Activated CD4-positive, alpha-beta T cell treated with anti-CD3 and anti-CD28 coated beads, Interleukin-2, amount 50 U/mL, for 24 hours (primary cell): ENCODE data around the gene SOX30.
"Not testable (repeated sequence)": the region's sequence is repeated elsewhere in the genome, so short reads cannot be mapped to it uniquely, and the experiment has no call there.

ENCODE experiments used
- DNase-seq, 2 donors: peaks; one replicate each; pipeline ENCODE4 v3.0.0-alpha.2; 2020; ENCODE audit warnings: low read depth in 1 of 2, low spot score in 1 of 2

SOX30 gene

DNA sequence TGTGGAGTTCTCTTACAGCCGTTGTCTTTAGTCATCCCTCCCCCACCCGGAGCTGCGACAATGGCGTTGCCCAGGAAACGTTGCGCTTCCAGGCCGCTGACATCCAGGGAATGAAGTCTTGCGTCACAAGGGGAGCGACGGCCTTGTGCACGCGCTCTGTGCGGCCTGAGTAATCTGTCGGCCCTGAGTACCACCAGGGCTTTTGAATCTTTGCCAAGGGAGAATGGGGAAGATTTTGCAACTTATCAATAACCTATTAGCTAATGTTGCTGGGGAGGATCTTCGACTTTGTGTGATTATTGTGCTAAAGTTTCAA is at the start of gene SOX30:
Gene SOX30, minus strand, starts transcription at position 62 of the 316 bp plus-strand sequence. CDS start 360 bp downstream, outside the sequence.
- no peak for DNase-seq

DNA sequence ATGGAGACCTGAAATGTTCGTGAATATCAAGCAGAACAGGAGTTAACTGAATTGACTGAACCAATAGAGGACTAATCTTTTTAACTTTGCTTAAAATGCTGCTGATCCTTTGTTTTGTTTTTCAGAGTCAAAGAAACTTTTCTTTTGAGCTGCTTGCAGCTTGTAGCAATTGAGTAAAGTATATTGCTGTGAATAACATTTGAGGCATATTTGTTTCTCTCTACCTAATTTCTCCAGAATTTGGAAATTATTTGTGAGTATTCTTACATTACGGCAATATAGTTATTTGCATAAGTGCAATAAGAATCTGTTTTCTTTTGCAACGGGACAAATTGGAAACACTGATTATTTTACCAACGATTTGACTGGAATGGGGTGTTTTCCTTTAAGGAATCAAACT is 46.4 kb upstream of the SOX30 start:
- not testable (repeated sequence) for DNase-seq

- DNase-seq = not testable (repeated sequence)
Observed at GRCh38 chr5:157696154-157696553, 43.9 kb upstream of the SOX30 start.

DNA sequence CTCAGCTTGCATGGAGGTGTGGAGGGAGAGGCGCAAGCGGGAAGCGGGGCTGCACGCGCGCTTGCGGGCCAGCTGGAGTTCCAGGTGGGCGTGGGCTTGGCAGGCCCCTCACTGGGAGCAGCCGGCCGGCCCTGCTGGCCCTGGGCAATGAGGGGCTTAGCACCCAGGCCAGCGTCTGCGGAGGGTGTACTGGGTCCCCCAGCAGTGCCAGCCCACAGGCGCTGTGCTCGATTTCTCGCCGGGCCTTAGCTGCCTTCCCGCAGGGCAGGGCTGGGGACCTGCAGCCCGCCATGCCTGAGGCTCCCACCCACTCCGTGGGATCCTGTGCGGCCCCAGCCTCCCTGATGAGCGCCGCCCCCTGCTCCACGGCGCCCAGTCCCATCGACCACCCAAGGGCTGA is 41.6 kb upstream of the SOX30 start:
- DNase-seq = not testable (repeated sequence)

DNA sequence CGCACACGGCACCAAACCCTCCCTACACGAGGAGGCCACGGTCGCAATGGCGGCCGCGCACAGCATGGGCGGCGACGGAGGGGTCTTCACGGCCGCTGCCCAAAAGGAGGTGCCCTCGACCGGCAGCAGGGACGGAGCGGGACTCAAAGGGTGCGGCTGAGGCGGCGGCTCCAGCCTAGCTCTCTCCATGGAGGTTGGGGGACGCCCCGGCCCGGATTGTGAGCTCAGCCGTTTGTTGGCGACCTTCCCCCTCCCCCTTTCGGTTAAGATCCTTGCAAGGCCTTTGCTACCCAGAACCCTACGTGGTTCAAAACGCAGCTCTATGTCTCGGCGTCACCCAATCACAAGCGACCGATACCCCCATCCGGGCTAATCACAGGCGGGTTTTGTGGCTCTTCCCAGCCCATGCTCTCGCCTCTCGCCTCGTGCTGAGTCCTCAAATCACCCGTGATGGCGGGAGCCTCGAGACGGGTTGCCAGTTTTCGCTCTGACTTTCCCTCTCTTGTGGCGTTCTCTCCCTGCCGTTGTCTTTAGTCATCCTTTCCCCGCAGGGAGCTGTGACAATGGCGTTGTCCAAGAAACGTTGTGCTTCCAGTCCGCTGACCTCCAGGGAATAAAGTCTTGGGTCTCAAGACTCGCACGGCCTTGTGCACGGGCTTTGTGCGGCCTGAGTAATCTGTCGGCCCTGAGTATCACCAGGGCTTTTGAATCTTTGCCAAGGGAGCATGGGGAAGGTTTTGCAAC is 38.6 kb upstream of the SOX30 start:
- DNase-seq = no peak

DNA sequence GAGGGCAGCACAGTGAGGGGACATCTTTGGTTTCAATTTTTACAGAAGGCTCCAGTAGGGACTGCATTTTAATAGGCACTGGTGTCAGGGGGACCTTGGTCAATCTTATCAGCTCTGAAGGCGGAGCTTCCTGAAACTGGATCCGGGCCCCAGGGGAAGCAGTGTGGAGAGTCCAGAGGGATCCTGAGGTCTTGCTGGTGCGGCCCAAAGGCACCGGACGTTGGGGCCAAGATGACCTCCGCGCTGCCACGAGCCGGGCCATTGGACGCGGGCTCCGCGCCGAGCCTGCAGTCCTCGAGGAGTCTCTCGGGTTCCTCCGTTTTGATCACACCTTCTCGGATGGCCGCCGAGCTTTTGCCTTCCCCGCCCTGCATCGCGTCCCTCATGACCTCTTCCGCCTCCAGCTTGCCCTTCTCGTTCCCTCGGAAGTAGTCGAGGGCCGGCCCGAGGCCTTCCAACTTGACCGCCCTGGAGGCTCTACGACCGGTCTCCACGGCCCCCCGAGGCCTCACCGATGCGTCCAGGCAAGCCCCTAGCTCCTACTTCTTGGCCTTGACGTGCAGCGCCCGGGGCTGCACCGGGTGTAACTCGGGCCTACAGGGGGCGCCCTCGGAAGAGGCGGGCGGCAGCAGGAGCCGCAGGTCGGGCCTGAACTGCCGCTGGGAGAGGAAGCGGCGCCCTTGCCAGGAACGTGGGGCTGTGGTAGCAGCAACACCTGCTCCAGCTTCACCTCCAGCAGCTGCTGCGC is 37.9 kb upstream of the SOX30 start:
- DNase-seq = no peak

DNA sequence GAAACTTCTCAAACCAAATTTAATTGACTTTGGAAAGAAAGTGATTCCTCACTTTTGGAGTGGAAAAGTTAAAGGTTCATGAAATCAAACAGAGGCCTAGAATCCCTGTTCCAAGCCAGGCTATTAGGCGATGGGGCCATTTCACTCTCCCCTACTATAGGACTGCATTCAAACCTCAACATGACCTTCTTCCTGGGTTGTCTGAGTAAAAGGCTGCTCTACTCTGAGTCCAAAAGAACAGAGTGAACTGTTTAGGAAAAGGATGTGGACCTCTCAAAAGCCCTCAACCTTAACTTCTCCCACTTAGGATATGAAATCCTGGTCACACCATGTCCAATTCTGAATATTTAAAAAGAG is 34.9 kb upstream of the SOX30 start:
- DNase-seq = no peak

GRCh38 chr5:157686276-157687197 is 34.3 kb upstream of the SOX30 start:
- not testable (repeated sequence) for DNase-seq

GRCh38 chr5:157682257-157682656 is 30.0 kb upstream of the SOX30 start:
- DNase-seq = no peak

GRCh38 chr5:157681048-157681447 is 28.8 kb upstream of the SOX30 start:
- DNase-seq = no peak

- no peak for DNase-seq
Observed at GRCh38 chr5:157680239-157680638, 28.0 kb upstream of the SOX30 start.

DNA sequence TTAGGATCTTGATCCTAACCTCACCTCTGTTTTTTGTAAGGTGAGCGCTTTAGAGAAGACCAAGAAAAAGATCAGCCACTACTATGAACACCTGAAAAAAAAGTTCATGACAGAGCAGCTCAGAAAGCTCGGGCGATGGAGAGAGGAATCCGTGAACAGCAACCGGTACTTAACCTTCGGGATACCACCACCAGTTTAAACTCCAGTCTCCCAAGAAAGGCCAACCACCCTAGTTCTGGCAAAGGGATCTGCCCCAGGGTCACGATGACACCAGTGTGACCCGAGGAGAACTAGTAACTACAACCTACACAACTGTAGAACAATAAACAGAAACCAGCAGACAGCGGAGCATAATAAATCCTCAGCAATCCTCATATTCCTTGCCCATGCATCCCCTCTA is 27.6 kb upstream of the SOX30 start:
- DNase-seq = no peak

- no peak for DNase-seq
Observed at GRCh38 chr5:157677931-157678330, 25.7 kb upstream of the SOX30 start.

DNA sequence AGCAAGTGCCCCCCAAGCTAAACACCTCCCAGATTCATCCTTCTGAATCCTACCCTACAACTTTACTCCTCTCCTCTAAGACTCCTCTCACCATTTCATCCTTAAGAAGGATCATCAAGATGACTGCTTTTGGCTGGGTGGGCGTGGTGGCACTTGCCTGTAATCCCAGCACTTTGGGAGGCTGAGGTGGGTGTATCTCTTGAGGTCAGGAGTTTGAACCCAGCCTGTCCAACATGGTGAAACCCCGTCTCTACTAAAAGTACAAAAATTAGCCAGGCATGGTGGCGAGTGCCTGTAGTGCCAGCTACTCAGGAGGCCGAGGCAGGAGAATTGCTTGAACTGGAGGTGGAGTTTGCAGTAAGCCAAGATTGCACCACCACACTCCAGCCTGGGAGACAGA is 22.1 kb upstream of the SOX30 start:
- not testable (repeated sequence) for DNase-seq

DNA sequence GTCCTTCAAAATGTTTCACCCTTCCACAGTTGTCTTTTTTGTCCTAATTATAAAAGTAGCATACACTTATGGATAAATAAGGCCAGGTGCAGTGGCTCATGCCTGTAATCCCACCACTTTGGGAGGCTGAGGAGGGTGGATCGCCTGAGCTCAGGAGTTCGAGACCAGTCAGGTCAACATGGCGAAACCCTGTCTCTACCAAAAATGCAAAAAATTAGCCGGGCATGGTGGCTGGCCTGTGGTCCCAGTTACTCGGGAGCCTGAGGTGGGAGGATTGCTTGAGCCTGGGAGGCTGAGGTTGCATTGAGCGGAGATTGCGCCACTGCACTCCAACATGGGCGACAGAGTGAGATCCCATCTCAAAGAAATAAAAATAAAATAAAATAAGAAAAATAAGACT is 20.7 kb upstream of the SOX30 start:
- DNase-seq = no peak

- no peak for DNase-seq
Observed at GRCh38 chr5:157671592-157672330, 19.5 kb upstream of the SOX30 start.

DNA sequence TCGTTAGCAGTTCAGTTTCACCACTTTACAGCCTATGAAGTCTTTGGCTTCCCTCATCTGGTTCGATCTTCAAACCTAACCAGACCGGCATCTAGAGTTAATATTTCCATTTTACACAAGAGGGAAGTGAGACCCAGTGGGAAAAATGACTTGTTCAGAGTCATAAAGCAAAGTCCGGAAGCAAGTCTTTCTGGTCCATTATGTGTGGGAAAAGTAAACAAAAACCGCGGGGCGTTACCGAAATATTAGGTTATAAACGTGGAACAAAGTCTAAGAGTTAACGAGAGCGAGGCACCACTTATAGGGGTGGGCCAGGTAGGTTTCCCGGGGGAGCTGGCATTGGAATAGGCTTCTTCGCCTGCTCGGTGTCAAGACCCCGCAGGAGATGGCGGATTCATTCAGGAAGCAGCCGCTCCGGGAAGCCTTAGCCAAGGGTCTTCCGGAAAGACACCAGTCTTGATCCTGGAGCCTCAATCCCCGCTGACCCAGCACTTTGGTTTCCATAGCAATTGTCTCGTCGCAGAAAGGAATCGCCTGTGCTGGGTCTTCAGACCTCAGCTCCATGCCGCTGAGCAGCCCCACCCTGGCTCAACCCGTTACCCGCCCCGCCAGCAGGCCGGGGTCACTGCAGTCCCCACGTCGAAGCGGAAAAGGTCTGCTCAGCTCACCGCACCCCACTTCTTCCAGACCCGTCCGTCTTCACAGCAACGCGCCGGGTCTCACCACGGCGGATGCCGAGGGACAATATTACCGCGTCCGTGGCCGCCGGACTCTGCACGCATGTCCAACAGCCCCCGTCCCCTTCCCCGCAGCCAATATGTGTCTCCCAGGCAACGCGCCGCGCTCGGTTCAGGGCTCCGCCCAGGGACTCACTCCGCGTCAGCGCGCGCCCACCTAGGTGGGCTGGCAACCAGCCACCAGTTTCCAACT is 18.7 kb upstream of the SOX30 start, which contains the start of gene C5orf52:
Gene C5orf52, plus strand, starts transcription at position 872 of the 930 bp plus-strand sequence. CDS start 82 bp downstream, outside the sequence.
- no peak for DNase-seq

GRCh38 chr5:157669701-157670097 is 17.5 kb upstream of the SOX30 start:
- no peak for DNase-seq

DNA sequence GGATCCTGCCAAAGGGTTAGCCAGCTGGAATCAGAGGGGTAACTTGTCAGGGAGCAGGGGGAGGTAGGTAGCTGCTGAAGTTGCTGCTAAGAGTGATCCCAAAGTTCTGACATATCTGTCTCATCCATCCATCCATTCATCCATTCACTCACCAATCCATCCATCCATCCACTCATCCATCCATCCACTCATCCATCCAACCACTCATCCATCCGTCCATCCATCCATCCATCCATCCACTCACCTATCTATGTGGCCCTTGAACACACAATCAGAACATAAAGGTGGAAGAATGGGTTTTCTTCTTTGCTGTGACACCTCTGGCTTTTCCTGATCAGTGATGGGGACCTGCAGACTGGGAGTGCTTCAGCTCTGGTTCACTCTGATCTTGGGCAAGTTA is 16.1 kb upstream of the SOX30 start:
- DNase-seq = no peak
